GM23338 (cell line): ENCODE measurements around the gene ST8SIA1. TPM values are rescaled to one million over a fixed set of nuclear protein-coding genes. Genes with fewer than 3 reads are reported as not detected.

Source experiments
- ATAC-seq: fragments of 200-7000 bp; cut with Tn5 transposase; 3 replicates; pipeline ENCODE4 v1.9.1; 2020
- DNase-seq: peaks from one replicate; pipeline ENCODE4 v3.0.0-alpha.2; 2015; ENCODE audit warnings: low spot score
- H2AFZ ChIP-seq: fragments of 200-600 bp; sonication (generic); 2 replicates; pipeline ENCODE4 v1.8.0; 2016; ENCODE audit warnings: antibody characterized with exemption, mild to moderate bottlenecking, moderate library complexity
- H3F3A ChIP-seq: fragments of 200-600 bp; sonication (generic); replicated peaks from 2 replicates; pipeline ENCODE4 v1.8.0; 2017; ENCODE audit warnings: antibody characterized with exemption, mixed run types, low read depth
- H3K27ac ChIP-seq: fragments of 200-600 bp; sonication (generic); 2 replicates; pipeline ENCODE4 v1.6.1; 2016; ENCODE audit warnings: low read depth
- H3K27me3 ChIP-seq: fragments of 200-600 bp; sonication (generic); 2 replicates; pipeline ENCODE4 v1.8.0; 2016; ENCODE audit warnings: mild to moderate bottlenecking, mixed run types, moderate library complexity; ENCODE audit not compliant: insufficient read depth
- H3K36me3 ChIP-seq: fragments of 200-600 bp; sonication (generic); 2 replicates; pipeline ENCODE4 v1.8.0; 2016; ENCODE audit warnings: mild to moderate bottlenecking; ENCODE audit not compliant: insufficient read depth
- H3K4me1 ChIP-seq: fragments of 200-600 bp; sonication (generic); 2 replicates; pipeline ENCODE4 v1.8.0; 2016; ENCODE audit warnings: mild to moderate bottlenecking, moderate library complexity; ENCODE audit not compliant: insufficient read depth
- H3K4me2 ChIP-seq: fragments of 200-600 bp; sonication (generic); 2 replicates; pipeline ENCODE4 v1.7.1; 2017; ENCODE audit warnings: mixed run types
- H3K4me3 ChIP-seq: fragments of 200-600 bp; sonication (generic); 2 replicates; pipeline ENCODE4 v1.6.1; 2016; ENCODE audit warnings: mixed run types
- H3K79me2 ChIP-seq: fragments of 200-600 bp; sonication (generic); replicated peaks from 2 replicates; pipeline ENCODE4 v1.8.0; 2017; ENCODE audit warnings: mild to moderate bottlenecking; ENCODE audit not compliant: insufficient read depth
- H3K9me2 ChIP-seq: fragments of 200-600 bp; sonication (generic); 2 replicates; pipeline ENCODE4 v1.8.0; 2017; ENCODE audit not compliant: insufficient read depth
- H4K20me1 ChIP-seq: fragments of 200-600 bp; sonication (generic); replicated peaks from 2 replicates; pipeline ENCODE4 v1.8.0; 2017; ENCODE audit warnings: mild to moderate bottlenecking; ENCODE audit not compliant: insufficient read depth
- H3K27ac Mint-ChIP-seq: 2 replicates; pipeline ENCODE4 v1.8.0; 2020; ENCODE audit warnings: inconsistent platforms, mild to moderate bottlenecking, moderate library complexity, mixed read lengths
- H3K27me3 Mint-ChIP-seq: 3 replicates; pipeline ENCODE4 v1.8.0; 2022; ENCODE audit warnings: low read depth, mild to moderate bottlenecking, moderate library complexity, mixed read lengths, inconsistent platforms; ENCODE audit not compliant: insufficient read depth, poor library complexity
- H3K36me3 Mint-ChIP-seq: 3 replicates; pipeline ENCODE4 v1.8.0; 2021; ENCODE audit warnings: low read depth, mild to moderate bottlenecking, inconsistent platforms, moderate library complexity, mixed read lengths
- H3K4me1 Mint-ChIP-seq: 3 replicates; pipeline ENCODE4 v1.8.0; 2020; ENCODE audit warnings: mild to moderate bottlenecking, inconsistent platforms, mixed read lengths
- H3K4me3 Mint-ChIP-seq: 3 replicates; pipeline ENCODE4 v1.8.0; 2021; ENCODE audit warnings: moderate library complexity, mild to moderate bottlenecking, inconsistent platforms, mixed read lengths
- H3K9me3 Mint-ChIP-seq: 3 replicates; pipeline ENCODE4 v1.8.0; 2020; ENCODE audit warnings: moderate library complexity, mild to moderate bottlenecking, inconsistent platforms, mixed read lengths
- CREB1 ChIP-seq: fragments of 250-450 bp; sonication (Bioruptor Pico); IDR thresholded peaks from 2 replicates; pipeline ENCODE4 v1.5.0; 2020; ENCODE audit warnings: low read depth, mild to moderate bottlenecking, moderate library complexity
- EZH2 ChIP-seq: fragments of 200-600 bp; sonication (generic); IDR thresholded peaks from one replicate; pipeline ENCODE4 v1.8.0; 2017; ENCODE audit warnings: antibody characterized with exemption, mild to moderate bottlenecking, low read depth; ENCODE audit not compliant: unreplicated experiment
- EZH2phosphoT487 ChIP-seq: fragments of 200-600 bp; sonication (generic); IDR thresholded peaks from one replicate; pipeline ENCODE4 v1.8.1; 2018; ENCODE audit warnings: antibody characterized with exemption; ENCODE audit not compliant: unreplicated experiment
- NANOG ChIP-seq: IDR thresholded peaks from 2 replicates; pipeline ENCODE4 v1.6.1; 2016; ENCODE audit warnings: antibody characterized with exemption, borderline replicate concordance
- POLR2AphosphoS5 ChIP-seq: IDR thresholded peaks from 2 replicates; pipeline ENCODE4 v1.6.1; 2016; ENCODE audit warnings: antibody characterized with exemption, low read depth
- STAT1 ChIP-seq: IDR thresholded peaks from one replicate; pipeline ENCODE4 v1.6.1; 2016; ENCODE audit warnings: antibody characterized with exemption; ENCODE audit not compliant: unreplicated experiment
- ZNF331 ChIP-seq: fragments of 250-450 bp; sonication (Bioruptor Pico); IDR thresholded peaks from 2 replicates; pipeline ENCODE4 v1.5.0; 2020; ENCODE audit warnings: low read depth, mild to moderate bottlenecking, moderate library complexity
- polyA plus RNA-seq: library from polyadenylated mRNA; unstranded; fragments of >200 nt; fragmentation: Nextera tagmentation; extraction: Ambion mirVana; gene quantifications from 2 replicates; pipeline ENCODE4 v1.2.1, GENCODE V29; 2016
- total RNA-seq: library from RNA; depleted of rRNA; stranded (reverse); fragments of >200 nt; shearing (Covaris generic); gene quantifications from 2 replicates; pipeline ENCODE4 v1.2.3, GENCODE V29; 2014
- TF ChIP-seq, protein P1 (sequence below): fragments of 250-450 bp; sonication (Bioruptor Pico); IDR thresholded peaks from 2 replicates; pipeline ENCODE4 v1.5.0; 2020; ENCODE audit warnings: mild to moderate bottlenecking, moderate library complexity
- TF ChIP-seq, protein P2 (sequence below): IDR thresholded peaks from one replicate; pipeline ENCODE4 v1.6.1; 2018; ENCODE audit warnings: antibody characterized with exemption; ENCODE audit not compliant: unreplicated experiment

ST8SIA1 gene
- total and polyA plus RNA-seq, 2 experiments from 2014 or later: 2.5 to 5.1 TPM

DNA sequence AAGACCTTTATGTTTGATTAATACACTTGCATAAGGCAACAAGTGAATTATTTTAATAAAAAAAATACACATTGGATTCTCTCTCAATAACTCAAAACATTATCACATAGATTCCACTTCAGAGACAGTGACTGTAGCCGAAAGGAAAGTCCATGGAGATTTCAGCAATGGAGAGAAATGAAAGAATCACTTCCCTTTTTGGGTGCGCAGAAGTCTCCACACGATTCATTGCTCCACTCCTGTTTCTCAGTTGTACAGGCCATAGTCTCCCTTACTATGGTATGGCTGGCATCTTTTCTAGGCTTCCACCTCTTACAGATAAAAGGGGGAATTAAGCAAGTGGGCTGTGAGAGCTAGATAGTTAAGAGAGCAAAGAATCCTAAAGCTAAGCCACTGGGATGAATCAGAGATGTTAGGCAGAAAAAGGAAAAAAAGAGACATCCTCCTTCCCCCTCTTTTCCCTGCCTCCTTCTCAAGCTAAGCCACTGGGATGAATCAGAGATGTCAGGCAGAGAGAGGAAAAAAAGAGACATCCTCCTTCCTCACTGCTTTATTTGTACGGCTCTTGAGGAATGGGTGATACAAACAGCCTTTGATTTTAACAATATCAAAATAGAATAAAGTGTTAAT is 16.3 kb downstream of the ST8SIA1 start:
- TF ChIP-seq, protein P1, sequence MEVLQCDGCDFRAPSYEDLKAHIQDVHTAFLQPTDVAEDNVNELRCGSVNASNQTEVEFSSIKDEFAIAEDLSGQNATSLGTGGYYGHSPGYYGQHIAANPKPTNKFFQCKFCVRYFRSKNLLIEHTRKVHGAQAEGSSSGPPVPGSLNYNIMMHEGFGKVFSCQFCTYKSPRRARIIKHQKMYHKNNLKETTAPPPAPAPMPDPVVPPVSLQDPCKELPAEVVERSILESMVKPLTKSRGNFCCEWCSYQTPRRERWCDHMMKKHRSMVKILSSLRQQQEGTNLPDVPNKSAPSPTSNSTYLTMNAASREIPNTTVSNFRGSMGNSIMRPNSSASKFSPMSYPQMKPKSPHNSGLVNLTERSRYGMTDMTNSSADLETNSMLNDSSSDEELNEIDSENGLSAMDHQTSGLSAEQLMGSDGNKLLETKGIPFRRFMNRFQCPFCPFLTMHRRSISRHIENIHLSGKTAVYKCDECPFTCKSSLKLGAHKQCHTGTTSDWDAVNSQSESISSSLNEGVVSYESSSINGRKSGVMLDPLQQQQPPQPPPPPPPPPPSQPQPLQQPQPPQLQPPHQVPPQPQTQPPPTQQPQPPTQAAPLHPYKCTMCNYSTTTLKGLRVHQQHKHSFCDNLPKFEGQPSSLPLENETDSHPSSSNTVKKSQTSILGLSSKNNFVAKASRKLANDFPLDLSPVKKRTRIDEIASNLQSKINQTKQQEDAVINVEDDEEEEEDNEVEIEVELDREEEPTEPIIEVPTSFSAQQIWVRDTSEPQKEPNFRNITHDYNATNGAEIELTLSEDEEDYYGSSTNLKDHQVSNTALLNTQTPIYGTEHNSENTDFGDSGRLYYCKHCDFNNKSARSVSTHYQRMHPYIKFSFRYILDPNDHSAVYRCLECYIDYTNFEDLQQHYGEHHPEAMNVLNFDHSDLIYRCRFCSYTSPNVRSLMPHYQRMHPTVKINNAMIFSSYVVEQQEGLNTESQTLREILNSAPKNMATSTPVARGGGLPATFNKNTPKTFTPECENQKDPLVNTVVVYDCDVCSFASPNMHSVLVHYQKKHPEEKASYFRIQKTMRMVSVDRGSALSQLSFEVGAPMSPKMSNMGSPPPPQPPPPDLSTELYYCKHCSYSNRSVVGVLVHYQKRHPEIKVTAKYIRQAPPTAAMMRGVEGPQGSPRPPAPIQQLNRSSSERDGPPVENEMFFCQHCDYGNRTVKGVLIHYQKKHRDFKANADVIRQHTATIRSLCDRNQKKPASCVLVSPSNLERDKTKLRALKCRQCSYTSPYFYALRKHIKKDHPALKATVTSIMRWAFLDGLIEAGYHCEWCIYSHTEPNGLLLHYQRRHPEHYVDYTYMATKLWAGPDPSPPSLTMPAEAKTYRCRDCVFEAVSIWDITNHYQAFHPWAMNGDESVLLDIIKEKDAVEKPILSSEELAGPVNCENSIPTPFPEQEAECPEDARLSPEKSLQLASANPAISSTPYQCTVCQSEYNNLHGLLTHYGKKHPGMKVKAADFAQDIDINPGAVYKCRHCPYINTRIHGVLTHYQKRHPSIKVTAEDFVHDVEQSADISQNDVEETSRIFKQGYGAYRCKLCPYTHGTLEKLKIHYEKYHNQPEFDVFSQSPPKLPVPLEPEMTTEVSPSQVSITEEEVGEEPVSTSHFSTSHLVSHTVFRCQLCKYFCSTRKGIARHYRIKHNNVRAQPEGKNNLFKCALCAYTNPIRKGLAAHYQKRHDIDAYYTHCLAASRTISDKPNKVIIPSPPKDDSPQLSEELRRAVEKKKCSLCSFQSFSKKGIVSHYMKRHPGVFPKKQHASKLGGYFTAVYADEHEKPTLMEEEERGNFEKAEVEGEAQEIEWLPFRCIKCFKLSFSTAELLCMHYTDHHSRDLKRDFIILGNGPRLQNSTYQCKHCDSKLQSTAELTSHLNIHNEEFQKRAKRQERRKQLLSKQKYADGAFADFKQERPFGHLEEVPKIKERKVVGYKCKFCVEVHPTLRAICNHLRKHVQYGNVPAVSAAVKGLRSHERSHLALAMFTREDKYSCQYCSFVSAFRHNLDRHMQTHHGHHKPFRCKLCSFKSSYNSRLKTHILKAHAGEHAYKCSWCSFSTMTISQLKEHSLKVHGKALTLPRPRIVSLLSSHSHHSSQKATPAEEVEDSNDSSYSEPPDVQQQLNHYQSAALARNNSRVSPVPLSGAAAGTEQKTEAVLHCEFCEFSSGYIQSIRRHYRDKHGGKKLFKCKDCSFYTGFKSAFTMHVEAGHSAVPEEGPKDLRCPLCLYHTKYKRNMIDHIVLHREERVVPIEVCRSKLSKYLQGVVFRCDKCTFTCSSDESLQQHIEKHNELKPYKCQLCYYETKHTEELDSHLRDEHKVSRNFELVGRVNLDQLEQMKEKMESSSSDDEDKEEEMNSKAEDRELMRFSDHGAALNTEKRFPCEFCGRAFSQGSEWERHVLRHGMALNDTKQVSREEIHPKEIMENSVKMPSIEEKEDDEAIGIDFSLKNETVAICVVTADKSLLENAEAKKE: no peak
- TF ChIP-seq CREB1 (CRISPR knock-in tag) (no peak), EZH2phosphoT487 (no peak), ZNF331 (CRISPR knock-in tag) (no peak), STAT1 (no peak), EZH2 (no peak), POLR2AphosphoS5 (no peak), NANOG (no peak)
- TF ChIP-seq, protein P2, sequence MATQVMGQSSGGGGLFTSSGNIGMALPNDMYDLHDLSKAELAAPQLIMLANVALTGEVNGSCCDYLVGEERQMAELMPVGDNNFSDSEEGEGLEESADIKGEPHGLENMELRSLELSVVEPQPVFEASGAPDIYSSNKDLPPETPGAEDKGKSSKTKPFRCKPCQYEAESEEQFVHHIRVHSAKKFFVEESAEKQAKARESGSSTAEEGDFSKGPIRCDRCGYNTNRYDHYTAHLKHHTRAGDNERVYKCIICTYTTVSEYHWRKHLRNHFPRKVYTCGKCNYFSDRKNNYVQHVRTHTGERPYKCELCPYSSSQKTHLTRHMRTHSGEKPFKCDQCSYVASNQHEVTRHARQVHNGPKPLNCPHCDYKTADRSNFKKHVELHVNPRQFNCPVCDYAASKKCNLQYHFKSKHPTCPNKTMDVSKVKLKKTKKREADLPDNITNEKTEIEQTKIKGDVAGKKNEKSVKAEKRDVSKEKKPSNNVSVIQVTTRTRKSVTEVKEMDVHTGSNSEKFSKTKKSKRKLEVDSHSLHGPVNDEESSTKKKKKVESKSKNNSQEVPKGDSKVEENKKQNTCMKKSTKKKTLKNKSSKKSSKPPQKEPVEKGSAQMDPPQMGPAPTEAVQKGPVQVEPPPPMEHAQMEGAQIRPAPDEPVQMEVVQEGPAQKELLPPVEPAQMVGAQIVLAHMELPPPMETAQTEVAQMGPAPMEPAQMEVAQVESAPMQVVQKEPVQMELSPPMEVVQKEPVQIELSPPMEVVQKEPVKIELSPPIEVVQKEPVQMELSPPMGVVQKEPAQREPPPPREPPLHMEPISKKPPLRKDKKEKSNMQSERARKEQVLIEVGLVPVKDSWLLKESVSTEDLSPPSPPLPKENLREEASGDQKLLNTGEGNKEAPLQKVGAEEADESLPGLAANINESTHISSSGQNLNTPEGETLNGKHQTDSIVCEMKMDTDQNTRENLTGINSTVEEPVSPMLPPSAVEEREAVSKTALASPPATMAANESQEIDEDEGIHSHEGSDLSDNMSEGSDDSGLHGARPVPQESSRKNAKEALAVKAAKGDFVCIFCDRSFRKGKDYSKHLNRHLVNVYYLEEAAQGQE: no peak
- Histone ChIP-seq H3K79me2 (no peaks in the 10 kb centered on the region), H3K9me2 (no peaks in the 10 kb centered on the region), H3F3A (no peaks in the 10 kb centered on the region), H3K36me3 (no peaks in the 10 kb centered on the region), H2AFZ (no peak overlapping the region), H3K4me3 (no peak overlapping the region), H3K4me2 (no peak overlapping the region), H3K27ac (no peak overlapping the region), H4K20me1 (no peaks in the 10 kb centered on the region), H3K4me1 (peaks cover 10% of the 10 kb centered on the region), H3K27me3 (no peaks in the 10 kb centered on the region)
- Mint-ChIP-seq H3K4me1 (peaks cover 20% of the 10 kb centered on the region), H3K4me3 (no peak overlapping the region), H3K36me3 (no peaks in the 10 kb centered on the region), H3K9me3 (no peaks in the 10 kb centered on the region), H3K27me3 (no peaks in the 10 kb centered on the region), H3K27ac (no peak overlapping the region)
- ATAC-seq: no peak
- DNase-seq: no peak
